GM12872 (cell line): ENCODE results near the gene TUBGCP2.

ENCODE experiments used
- CTCF ChIP-seq: IDR thresholded peaks from 3 replicates; pipeline ENCODE4 v1.5.1; 2011; ENCODE audit warnings: low read depth, mild to moderate bottlenecking, low read length, moderate library complexity; ENCODE audit not compliant: insufficient read depth

TUBGCP2 gene

GRCh38 chr10:133308421-133309099, at the start of gene TUBGCP2, which contains the start of gene ZNF511:
TUBGCP2 (minus strand) TSS chr10:133308872; CDS start chr10:133302941, 5,931 bp downstream.
ZNF511 (plus strand) TSS chr10:133308914; CDS start chr10:133308944, 30 bp downstream.
- 0 out of 3 replicates have a peak, but pooled peaks have one; percentile 5 for TF ChIP-seq CTCF

GRCh38 chr10:133357285-133358161, 48.9 kb upstream of the TUBGCP2 start, which contains the start of gene FUOM:
FUOM (minus strand) TSS chr10:133358019; CDS start chr10:133358007, 12 bp downstream.
- TF ChIP-seq CTCF = no peak; the same call in 2 of the 3 replicates

GRCh38 chr10:133356549-133357284, 48.0 kb upstream of the TUBGCP2 start:
- no peak for TF ChIP-seq CTCF

GRCh38 chr10:133355991-133356390, 47.3 kb upstream of the TUBGCP2 start:
- no peak for TF ChIP-seq CTCF

GRCh38 chr10:133355266-133355665, 46.6 kb upstream of the TUBGCP2 start:
- no peak for TF ChIP-seq CTCF

- no peak for TF ChIP-seq CTCF
Measured at GRCh38 chr10:133354672-133355240, 46.1 kb upstream of the TUBGCP2 start.
